Nephron progenitor cell (in vitro differentiated cells): ENCODE data around the gene IP6K1.
"Not testable (repeated sequence)": the region's sequence is repeated elsewhere in the genome, so short reads cannot be mapped to it uniquely, and the experiment has no call there.

ENCODE experiments used
- DNase-seq: peaks from one replicate; pipeline ENCODE4 v3.0.0; 2021
- H3K27ac Mint-ChIP-seq: 2 replicates; pipeline ENCODE4 v1.8.0; 2021; ENCODE audit warnings: mild to moderate bottlenecking, moderate library complexity, mixed read lengths
- H3K27me3 Mint-ChIP-seq: 2 replicates; pipeline ENCODE4 v1.8.0; 2021; ENCODE audit warnings: mild to moderate bottlenecking, low read depth, mixed read lengths; ENCODE audit not compliant: poor library complexity
- H3K36me3 Mint-ChIP-seq: 2 replicates; pipeline ENCODE4 v1.8.0; 2021; ENCODE audit warnings: low read depth, mixed read lengths
- H3K4me1 Mint-ChIP-seq: 2 replicates; pipeline ENCODE4 v1.8.0; 2021; ENCODE audit warnings: mixed read lengths
- H3K4me3 Mint-ChIP-seq: 2 replicates; pipeline ENCODE4 v1.8.0; 2021; ENCODE audit warnings: mild to moderate bottlenecking, moderate library complexity, mixed read lengths
- H3K9me3 Mint-ChIP-seq: 2 replicates; pipeline ENCODE4 v1.8.0; 2021; ENCODE audit warnings: mild to moderate bottlenecking, moderate library complexity, mixed read lengths
- TF ChIP-seq, protein P1 (sequence below): fragments of 200-600 bp; sonication (generic); IDR thresholded peaks from 2 replicates; pipeline ENCODE4 v1.5.0; 2021; ENCODE audit warnings: antibody characterized with exemption

The IP6K1 gene

DNA sequence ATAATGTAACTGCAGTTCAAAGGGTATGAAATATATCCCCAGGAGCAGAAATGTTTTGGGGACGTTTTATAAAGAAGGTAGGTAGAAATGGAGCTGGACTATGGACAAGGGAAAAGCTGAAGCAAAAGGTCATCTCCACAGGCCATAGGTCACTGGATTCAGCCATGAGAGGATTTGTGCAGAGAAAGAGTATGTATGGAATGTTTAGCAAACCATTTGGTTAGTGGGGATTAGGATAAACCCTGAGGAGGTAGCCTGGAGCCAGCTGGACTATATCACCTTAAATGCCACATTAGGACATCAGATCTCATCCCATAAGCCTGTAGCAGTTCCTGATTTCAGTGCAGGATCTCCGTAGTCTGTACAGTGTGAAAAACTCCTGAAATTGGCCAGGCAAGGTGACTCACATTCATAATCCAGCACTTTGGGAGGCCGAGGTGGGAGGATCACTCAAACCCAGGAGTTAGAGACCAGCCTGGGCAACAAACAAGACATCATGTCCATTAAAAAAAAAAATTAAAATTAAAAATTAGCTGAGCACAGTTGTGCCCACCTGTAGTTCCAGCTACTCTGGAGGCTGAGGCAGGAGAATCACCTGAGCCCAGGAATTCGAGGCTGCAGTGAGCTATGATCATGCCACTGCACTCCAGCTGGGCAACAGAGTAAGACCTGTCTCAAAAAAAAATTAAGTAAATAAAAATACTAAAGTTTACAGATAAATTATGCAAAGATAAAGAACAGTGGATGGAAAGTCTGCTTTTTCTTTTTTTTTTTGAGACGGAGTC is 4.7 kb downstream of the IP6K1 start:
- H3K4me1 Mint-ChIP-seq = peaks cover 37% of the 10 kb centered on the region
- no peaks in the 10 kb centered on the region for H3K27me3 Mint-ChIP-seq
- no peak overlapping the region for H3K4me3 Mint-ChIP-seq
- no peak for DNase-seq
- TF ChIP-seq, protein P1, sequence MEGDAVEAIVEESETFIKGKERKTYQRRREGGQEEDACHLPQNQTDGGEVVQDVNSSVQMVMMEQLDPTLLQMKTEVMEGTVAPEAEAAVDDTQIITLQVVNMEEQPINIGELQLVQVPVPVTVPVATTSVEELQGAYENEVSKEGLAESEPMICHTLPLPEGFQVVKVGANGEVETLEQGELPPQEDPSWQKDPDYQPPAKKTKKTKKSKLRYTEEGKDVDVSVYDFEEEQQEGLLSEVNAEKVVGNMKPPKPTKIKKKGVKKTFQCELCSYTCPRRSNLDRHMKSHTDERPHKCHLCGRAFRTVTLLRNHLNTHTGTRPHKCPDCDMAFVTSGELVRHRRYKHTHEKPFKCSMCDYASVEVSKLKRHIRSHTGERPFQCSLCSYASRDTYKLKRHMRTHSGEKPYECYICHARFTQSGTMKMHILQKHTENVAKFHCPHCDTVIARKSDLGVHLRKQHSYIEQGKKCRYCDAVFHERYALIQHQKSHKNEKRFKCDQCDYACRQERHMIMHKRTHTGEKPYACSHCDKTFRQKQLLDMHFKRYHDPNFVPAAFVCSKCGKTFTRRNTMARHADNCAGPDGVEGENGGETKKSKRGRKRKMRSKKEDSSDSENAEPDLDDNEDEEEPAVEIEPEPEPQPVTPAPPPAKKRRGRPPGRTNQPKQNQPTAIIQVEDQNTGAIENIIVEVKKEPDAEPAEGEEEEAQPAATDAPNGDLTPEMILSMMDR = no peak
- H3K36me3 Mint-ChIP-seq = peaks cover 61% of the 10 kb centered on the region
- peak overlapping the region; percentile 62 for H3K27ac Mint-ChIP-seq
- no peaks in the 10 kb centered on the region for H3K9me3 Mint-ChIP-seq

DNA sequence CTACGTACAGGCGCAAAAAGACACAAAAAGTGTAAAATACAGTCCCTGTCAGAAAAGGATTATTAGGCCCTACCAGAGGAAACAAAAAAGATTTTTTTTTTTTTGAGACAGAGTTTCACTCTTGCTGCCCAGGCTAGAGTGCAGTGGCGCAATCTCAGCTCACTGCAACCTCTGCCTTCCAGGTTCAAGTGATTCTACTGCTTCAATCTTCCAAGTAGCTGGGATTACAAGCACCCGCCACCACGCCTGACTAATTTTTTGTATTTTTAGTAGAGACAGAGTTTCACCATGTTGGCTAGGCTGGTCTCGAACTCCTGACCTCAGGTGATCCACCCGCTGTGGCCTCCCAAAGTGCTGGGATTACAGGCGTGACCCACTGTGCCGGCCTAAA is 5.4 kb downstream of the IP6K1 start:
- not testable (repeated sequence) for H3K4me3 Mint-ChIP-seq, DNase-seq, H3K9me3 Mint-ChIP-seq, H3K27me3 Mint-ChIP-seq
- Mint-ChIP-seq H3K27ac (peak overlapping the region; percentile 62), H3K36me3 (peaks cover 64% of the 10 kb centered on the region), H3K4me1 (peaks cover 36% of the 10 kb centered on the region)

DNA sequence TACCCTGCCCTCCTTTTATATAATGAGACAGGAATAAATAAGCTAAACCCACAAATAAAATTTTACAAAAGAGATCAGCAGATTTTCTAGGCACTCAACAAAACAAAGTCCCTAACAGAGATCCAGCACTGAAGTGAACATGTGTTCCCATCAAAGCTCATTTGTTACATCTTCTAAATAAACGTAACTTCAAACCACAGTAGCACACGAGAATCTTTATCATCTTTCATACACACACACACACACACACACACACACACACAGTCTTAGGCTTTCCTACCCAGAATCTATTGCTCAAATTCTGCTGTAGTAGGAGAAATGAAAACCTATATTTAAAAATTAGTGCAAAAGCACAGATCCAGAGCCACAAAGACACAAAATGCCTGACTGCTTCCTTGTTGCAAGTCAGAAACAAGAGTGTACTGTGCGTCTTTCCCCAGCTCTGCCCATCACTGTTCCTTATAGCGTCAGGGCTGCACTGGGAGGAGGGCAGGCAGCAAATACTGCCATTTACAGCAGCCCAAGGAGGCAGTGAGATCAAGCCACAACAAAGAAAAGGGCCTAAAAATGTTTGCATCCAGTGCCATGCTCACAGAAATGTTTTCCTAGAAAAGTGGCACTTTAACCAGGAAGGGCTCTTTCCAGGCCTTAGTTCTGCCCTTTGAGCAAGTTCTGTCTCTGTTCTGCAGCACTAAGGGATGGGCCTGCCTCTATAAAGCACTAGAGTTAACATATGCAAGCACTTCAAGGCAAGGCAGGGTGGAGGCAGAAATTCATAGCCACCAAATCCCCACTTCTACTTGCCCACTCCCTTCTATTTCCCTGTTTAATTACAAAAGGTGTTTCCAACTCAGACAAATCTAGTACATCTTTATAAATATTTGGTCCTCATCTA is 6.0 kb downstream of the IP6K1 start:
- Mint-ChIP-seq H3K4me1 (peaks cover 31% of the 10 kb centered on the region), H3K36me3 (peaks cover 65% of the 10 kb centered on the region), H3K9me3 (no peaks in the 10 kb centered on the region), H3K27ac (peak overlapping the region; percentile 89), H3K27me3 (no peaks in the 10 kb centered on the region), H3K4me3 (no peak overlapping the region)
- TF ChIP-seq, protein P1 = no peak
- DNase-seq = no peak

DNA sequence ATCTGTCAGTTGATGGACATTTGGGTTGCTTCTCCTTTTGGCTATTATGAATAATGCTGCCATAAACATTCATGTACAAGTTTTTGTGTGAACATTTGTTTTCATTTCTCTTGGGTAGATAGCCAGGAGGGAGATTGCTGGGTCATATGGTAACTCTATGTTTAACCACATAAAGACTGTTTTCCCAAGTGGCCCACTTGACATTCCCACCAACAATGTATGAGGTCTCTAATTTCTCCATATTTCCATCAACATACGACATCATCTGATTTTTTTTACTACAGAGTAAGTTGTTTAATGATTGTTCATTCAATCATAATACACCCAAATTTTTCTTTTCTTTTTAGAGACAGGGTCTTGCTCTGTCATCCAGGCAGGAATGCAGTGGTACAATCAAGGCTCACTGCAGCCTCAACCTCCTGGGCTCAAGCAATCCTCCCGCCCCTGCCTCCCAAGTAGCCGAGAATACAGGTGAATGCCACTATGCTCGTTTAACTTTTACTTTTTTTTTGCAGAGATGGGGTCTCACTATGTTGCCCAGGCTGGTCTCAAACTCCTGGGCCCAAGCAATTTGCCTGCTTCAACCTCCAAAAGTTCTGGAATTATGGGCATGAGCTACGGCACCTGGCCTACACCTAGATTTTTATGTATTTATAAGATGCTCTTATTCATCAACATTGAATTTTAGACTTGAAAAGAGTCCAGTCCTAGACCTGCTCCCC is 6.8 kb downstream of the IP6K1 start:
- Mint-ChIP-seq H3K9me3 (no peaks in the 10 kb centered on the region), H3K27me3 (no peaks in the 10 kb centered on the region), H3K36me3 (peaks cover 72% of the 10 kb centered on the region), H3K4me1 (peaks cover 24% of the 10 kb centered on the region), H3K4me3 (no peak overlapping the region), H3K27ac (no peak overlapping the region)
- TF ChIP-seq, protein P1 = no peak
- no peak for DNase-seq

DNA sequence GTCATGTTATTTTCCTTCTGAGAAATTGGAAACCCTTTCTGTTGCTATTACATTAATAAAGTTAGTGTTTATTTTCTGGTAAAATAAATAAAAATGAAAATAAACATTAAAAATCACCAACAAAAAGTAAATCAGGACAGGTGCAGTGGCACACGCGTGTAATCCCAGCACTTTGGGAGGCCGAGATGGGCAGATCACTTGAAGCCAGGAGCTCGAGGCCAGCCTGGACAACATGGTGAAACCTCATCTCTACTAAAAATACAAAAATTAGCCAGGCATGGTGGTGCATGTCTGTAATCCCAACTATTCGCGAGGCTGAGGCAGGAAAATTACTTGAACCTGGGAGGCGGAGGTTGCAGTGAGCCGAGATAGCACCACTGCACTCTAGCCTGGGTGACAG is 10.2 kb downstream of the IP6K1 start:
- H3K27ac Mint-ChIP-seq = peak overlapping the region; percentile 22
- H3K9me3 Mint-ChIP-seq, DNase-seq, H3K27me3 Mint-ChIP-seq, H3K4me3 Mint-ChIP-seq: not testable (repeated sequence)
- peaks cover 14% of the 10 kb centered on the region for H3K4me1 Mint-ChIP-seq
- peaks cover 60% of the 10 kb centered on the region for H3K36me3 Mint-ChIP-seq

DNA sequence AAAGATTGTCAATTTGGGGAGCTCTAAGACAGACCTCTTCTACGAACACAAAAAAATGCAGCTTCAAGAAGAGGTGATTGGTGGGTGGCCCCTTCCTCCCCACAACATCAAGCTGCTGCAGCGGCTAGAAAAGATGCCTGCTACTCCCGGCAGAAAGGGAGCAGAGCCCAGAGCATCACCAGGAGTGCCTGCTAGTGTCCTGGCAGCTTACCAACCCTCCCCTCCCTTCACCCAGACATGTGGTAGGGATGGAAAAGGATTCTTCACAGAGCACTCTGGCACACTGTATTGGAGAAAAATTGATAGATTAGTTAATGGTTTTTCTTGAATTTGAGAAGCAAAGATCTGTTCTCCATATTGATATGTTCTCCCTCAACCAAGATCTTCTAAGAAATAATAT is 10.8 kb downstream of the IP6K1 start:
- Mint-ChIP-seq H3K4me1 (peaks cover 8% of the 10 kb centered on the region), H3K9me3 (no peaks in the 10 kb centered on the region), H3K4me3 (no peak overlapping the region), H3K27ac (no peak overlapping the region), H3K27me3 (no peaks in the 10 kb centered on the region), H3K36me3 (peaks cover 60% of the 10 kb centered on the region)
- TF ChIP-seq, protein P1 = no peak
- no peak for DNase-seq
